ENCODE measurements around the gene FABP7.

The FABP7 gene

DNA sequence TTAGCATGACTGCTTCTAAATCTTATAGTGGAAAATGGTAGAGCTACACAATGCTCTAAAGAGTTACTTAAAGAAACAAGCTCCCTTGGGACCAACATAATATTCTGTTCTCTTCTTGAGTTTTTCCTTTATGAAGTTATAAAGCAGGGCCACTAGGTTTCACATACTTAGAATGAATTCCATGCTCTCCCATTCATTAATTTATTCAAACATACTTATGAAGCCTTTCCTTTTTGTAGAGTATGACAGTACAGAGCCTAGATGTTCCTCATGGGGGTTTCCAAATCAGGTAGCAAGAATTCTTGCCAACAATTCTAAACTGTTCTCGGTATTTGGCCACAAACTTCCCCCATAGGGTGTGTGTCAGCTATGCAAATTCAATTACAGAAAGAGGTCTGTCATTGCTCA lies 20.6 kb upstream of the FABP7 start:
- no peak overlapping the region for H3K4me3 ChIP-seq (ENCODE audit: low read depth, low read length)
- TF ChIP-seq, protein P1, sequence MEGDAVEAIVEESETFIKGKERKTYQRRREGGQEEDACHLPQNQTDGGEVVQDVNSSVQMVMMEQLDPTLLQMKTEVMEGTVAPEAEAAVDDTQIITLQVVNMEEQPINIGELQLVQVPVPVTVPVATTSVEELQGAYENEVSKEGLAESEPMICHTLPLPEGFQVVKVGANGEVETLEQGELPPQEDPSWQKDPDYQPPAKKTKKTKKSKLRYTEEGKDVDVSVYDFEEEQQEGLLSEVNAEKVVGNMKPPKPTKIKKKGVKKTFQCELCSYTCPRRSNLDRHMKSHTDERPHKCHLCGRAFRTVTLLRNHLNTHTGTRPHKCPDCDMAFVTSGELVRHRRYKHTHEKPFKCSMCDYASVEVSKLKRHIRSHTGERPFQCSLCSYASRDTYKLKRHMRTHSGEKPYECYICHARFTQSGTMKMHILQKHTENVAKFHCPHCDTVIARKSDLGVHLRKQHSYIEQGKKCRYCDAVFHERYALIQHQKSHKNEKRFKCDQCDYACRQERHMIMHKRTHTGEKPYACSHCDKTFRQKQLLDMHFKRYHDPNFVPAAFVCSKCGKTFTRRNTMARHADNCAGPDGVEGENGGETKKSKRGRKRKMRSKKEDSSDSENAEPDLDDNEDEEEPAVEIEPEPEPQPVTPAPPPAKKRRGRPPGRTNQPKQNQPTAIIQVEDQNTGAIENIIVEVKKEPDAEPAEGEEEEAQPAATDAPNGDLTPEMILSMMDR (IDR thresholded peaks at IDR 0.05; ENCODE audit: borderline replicate concordance, insufficient read depth, low read depth, low read length): no peak

DNA sequence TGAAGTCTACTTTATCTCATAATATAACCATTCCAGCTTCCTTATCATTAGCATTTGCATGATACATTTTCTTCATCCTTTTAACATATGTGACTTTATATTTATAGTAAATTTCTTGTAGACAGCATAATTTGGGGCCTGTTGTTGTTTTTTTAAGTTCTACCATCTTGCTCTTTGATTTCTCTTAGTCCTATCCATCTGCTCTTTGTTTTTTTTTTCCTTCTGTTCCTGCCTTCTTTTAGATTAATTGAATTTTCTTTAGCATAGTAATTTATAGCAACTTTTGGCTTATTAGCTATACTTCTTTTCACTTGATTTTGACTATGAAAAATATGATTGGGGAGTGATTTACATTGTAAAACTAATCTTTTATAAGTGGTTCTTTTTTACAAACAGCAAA lies 19.2 kb upstream of the FABP7 start:
- TF ChIP-seq, protein P1 (IDR thresholded peaks at IDR 0.05; ENCODE audit: borderline replicate concordance, insufficient read depth, low read depth, low read length): no peak
- H3K4me3 ChIP-seq (ENCODE audit: low read depth, low read length): no peak overlapping the region

DNA sequence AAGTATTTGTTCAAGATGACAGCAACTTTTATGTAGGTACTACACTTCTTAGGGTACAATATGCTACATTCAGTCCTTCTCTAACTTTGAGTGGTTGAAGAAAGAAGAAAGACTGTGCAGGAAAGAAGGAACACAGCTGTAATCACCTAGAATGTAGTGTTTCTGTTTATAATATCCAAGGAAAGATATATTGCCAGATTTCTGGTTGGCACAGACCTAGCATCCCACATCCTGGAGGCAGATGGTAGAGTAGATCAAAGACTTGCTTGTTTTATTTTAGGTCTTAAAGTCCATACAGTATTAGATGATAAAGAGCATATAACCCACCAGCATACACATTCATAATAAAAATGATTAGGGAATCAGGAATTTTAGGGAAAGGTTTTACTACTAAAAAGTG lies 13.3 kb upstream of the FABP7 start:
- H3K4me3 ChIP-seq (ENCODE audit: low read depth, low read length): no peak overlapping the region
- TF ChIP-seq, protein P1 (IDR thresholded peaks at IDR 0.05; ENCODE audit: borderline replicate concordance, insufficient read depth, low read depth, low read length): no peak

DNA sequence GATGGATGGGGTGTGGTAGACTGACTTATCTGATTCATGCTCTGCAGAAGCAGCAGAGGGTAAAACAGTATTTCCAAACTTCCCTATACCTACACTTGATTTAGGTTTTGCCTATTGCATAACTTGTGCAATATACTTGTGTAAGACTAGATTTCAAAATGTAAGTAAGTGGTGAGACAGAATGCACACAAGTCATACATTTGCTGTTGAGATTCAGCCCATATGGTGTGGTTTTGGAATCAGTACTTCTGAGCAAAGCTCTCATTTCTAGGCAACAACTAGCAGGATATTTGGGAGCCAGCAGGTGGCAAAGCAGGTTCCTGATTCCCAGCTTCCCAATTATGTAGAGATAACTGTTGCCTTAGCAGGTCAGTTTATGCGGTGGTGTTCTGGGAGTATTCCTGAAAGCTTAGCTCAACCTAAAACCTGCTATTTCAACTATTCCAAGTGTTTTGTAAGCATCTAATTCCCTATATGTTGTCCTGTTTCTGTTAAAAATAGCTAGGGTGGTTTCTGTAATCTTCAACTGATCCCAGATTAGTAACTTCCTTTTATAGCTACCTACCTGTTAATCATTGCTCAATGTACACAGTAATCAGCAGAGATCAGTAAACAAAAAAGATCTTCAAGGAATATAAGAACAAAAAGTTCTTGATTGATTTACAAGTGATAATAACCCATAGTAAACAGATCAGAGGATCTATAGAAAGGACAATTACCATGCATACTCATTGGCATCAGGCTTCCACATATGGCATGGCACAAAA lies 8.5 kb upstream of the FABP7 start:
- TF ChIP-seq, protein P1 (IDR thresholded peaks at IDR 0.05; ENCODE audit: borderline replicate concordance, insufficient read depth, low read depth, low read length): no peak
- no peak overlapping the region for H3K4me3 ChIP-seq (ENCODE audit: low read depth, low read length)

DNA sequence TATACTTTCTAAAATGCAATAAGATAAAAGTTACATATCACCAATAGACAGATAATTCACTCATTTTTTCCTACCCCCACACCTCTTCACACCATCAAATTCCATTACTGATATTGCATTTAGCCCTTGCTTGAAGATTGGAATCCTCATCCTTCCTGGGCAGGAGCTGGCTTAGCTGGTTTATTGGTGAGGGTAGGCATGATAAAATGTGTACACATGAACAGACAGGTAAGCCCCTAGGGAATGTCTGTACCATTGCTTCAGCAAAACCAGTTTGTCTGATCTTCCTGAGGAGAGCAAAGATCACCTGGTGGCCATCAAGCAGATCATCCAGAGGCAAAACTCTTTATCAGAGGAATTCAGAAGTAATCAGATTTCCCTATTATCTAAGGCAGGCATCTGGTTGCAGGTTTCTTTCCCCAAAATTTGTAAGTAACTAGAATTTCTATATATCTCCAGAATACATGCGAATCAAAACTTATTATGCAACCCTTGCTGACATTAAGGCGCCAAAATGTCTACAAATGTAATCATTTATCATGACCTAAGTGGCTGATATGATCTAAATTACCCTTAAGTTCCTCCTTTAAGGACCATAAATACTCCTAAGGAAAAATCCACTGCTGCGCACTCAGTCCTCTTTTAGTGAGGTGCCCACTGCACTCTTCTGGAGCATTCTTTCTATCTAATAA lies 6.6 kb upstream of the FABP7 start:
- no peak overlapping the region for H3K4me3 ChIP-seq (ENCODE audit: low read depth, low read length)
- TF ChIP-seq, protein P1 (IDR thresholded peaks at IDR 0.05; ENCODE audit: borderline replicate concordance, insufficient read depth, low read depth, low read length): no peak

DNA sequence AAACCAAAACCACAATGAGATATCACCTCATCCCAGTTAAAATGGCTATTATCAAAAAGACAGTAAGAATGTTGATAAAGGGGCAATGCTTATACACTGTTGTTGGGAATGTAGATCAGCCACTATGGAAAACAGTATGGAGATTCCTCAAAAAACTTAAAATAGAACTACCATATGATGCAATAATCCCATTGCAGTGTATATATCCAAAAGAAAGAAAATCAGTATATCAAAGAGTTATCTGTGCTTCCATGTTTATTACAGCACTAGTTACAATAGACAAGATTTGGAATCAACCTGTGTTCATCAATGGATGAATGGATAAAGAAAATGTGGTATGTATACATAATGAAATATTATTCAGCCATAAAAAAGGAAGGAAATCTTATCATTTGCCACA lies 3.5 kb upstream of the FABP7 start:
- TF ChIP-seq, protein P1 (IDR thresholded peaks at IDR 0.05; ENCODE audit: borderline replicate concordance, insufficient read depth, low read depth, low read length): no peak

DNA sequence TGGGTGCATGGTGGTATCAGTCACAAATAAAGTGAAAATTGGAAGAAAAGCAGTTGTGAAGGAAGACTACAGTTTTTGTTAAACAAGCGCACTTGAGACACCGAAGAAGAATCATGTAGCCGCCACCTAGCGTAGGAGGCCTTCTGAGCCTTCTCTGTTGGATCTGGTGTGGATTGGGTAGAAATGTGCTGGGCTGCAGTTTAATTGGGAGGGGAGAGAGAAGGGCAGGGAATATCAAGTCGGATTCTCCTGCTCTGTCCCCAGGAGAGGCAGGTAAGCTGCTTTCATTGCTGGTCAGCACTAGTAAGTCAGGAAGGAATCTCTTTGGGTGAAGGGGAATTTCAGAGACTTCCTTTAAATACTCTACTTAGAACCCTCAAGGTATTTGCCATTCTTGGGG lies 1.2 kb upstream of the FABP7 start:
- no peak overlapping the region for H3K4me3 ChIP-seq (ENCODE audit: low read depth, low read length)
- TF ChIP-seq, protein P1 (IDR thresholded peaks at IDR 0.05; ENCODE audit: borderline replicate concordance, insufficient read depth, low read depth, low read length): no peak

More for the DNA sequence above, 3.5 kb upstream of the FABP7 start:
- no peak overlapping the region for H3K4me3 ChIP-seq (ENCODE audit: low read depth, low read length)
